Measurements from ENCODE around the gene NACC1.

DNA sequence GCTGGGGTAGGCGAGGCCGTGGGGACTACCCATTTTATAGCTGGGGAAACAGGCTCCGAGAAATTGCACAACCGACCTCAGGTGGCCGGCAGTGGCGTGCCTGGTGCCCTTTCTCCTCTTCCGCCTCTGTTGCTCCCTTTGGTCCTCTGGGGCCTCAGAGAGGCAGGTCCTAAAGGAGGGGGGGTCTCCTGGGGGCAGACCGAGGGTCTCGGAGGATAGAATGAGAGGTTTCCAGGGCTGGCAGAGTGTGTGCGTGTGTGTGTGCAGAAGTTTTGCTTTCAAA, 20.8 kb downstream of the NACC1 start:
- TF ChIP-seq POLR2AphosphoS5 (IDR thresholded peaks at IDR 0.05; ENCODE audit: insufficient read depth, low read depth, low read length) (no peak), EZH2 (IDR thresholded peaks at IDR 0.05; ENCODE audit: borderline replicate concordance, low read depth, low read length, severe bottlenecking) (no peak), POLR2A (IDR thresholded peaks at IDR 0.05; ENCODE audit: low read depth, low read length) (no peak), CTCF (IDR thresholded peaks at IDR 0.05; ENCODE audit: extremely low read depth in 1 of 2, insufficient read depth in 1 of 2, low read depth in 1 of 2, low read length in 2 of 2) (no peak), JUN (IDR thresholded peaks at IDR 0.05; ENCODE audit: borderline replicate concordance, insufficient read depth, insufficient read length, low read depth) (no peak), FOS (IDR thresholded peaks at IDR 0.05; ENCODE audit: borderline replicate concordance, insufficient read depth, low read length) (no peak), MYC (IDR thresholded peaks at IDR 0.05; ENCODE audit: low read depth, low read length) (no peak), GATA2 (IDR thresholded peaks at IDR 0.05; ENCODE audit: insufficient read depth, insufficient read length, low read depth, low read length) (no peak)
- TF ChIP-seq, protein P1, sequence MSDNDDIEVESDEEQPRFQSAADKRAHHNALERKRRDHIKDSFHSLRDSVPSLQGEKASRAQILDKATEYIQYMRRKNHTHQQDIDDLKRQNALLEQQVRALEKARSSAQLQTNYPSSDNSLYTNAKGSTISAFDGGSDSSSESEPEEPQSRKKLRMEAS (IDR thresholded peaks at IDR 0.05; ENCODE audit: insufficient read depth, insufficient read length): no peak
